Measurements from ENCODE around the gene UBA5. TPM values are rescaled to one million over a fixed set of nuclear protein-coding genes. Genes with fewer than 3 reads are reported as not detected.

The UBA5 gene
- total and polyA plus RNA-seq, 2 of the 13 experiments (the other 11 are each of a cell fraction or from before 2014, with no cell fraction given) = 30.2 to 46.8 TPM

DNA sequence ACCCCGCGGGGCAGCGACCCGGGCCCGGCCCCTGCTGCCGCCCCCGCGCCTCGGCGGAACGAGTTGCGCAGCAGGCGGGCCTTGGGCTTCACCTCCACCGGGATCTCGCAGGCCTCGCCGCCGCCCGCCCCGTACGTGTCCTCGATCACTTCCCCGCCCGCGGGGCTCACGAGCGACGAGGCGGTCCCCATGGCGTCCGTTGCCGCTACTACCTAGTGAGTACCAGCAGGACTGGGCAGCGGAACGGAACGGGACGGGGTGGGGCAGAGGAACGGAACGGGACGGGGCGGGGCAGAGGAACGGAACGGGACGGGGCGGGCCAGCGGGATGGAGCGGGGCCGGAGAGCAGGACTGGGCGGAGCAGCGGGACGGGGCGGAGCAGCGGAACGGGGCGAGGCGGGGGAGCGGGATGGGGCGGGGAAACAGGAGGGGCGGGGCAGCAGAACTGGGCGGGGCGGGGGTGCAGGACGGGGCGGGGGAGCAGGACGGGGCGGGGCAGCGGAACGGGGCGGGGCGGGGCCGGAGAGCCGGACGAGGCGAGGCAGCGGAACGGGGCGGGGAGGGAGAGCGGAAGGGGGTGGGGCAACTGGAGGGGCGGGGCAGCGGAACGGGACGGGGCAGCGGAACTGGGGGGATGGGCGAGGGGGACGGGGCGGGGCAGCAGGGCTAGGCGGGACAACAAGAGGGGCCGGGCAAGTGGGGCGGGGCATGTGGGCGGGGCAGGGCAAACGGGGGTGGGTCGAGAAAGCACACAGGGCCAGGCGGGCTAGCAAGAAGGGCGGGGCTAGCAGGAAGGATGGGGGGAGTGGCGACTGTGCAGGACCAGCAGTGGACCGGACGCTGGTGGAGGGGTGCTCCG, 62.3 kb downstream of the UBA5 start, which contains the start of gene NPHP3 (continued):
- no peak for TF ChIP-seq SNAI1 (CRISPR knock-in tag; IDR thresholded peaks at IDR 0.05; ENCODE audit: borderline replicate concordance)
- TF ChIP-seq, protein P1, sequence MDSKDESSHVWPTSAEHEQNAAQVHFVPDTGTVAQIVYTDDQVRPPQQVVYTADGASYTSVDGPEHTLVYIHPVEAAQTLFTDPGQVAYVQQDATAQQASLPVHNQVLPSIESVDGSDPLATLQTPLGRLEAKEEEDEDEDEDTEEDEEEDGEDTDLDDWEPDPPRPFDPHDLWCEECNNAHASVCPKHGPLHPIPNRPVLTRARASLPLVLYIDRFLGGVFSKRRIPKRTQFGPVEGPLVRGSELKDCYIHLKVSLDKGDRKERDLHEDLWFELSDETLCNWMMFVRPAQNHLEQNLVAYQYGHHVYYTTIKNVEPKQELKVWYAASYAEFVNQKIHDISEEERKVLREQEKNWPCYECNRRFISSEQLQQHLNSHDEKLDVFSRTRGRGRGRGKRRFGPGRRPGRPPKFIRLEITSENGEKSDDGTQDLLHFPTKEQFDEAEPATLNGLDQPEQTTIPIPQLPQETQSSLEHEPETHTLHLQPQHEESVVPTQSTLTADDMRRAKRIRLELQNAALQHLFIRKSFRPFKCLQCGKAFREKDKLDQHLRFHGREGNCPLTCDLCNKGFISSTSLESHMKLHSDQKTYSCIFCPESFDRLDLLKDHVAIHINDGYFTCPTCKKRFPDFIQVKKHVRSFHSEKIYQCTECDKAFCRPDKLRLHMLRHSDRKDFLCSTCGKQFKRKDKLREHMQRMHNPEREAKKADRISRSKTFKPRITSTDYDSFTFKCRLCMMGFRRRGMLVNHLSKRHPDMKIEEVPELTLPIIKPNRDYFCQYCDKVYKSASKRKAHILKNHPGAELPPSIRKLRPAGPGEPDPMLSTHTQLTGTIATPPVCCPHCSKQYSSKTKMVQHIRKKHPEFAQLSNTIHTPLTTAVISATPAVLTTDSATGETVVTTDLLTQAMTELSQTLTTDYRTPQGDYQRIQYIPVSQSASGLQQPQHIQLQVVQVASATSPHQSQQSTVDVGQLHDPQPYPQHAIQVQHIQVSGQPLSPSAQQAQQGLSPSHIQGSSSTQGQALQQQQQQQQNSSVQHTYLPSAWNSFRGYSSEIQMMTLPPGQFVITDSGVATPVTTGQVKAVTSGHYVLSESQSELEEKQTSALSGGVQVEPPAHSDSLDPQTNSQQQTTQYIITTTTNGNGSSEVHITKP (CRISPR knock-in tag; IDR thresholded peaks at IDR 0.05; ENCODE audit: low read depth) = no peak
- no peak for TF ChIP-seq ZSCAN20 (CRISPR knock-in tag; IDR thresholded peaks at IDR 0.05; ENCODE audit: borderline replicate concordance)
- TF ChIP-seq, protein P2, sequence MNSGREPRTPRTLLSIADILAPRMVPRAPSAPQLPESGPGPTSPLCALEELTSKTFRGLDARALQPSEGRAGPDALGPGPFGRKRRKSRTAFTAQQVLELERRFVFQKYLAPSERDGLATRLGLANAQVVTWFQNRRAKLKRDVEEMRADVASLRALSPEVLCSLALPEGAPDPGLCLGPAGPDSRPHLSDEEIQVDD (CRISPR knock-in tag; IDR thresholded peaks at IDR 0.05; ENCODE audit: borderline replicate concordance) = no peak
- TF ChIP-seq SYNCRIP (IDR thresholded peaks at IDR 0.05; ENCODE audit: insufficient read depth, low read depth, low read length) = no peak
- TF ChIP-seq, protein P3, sequence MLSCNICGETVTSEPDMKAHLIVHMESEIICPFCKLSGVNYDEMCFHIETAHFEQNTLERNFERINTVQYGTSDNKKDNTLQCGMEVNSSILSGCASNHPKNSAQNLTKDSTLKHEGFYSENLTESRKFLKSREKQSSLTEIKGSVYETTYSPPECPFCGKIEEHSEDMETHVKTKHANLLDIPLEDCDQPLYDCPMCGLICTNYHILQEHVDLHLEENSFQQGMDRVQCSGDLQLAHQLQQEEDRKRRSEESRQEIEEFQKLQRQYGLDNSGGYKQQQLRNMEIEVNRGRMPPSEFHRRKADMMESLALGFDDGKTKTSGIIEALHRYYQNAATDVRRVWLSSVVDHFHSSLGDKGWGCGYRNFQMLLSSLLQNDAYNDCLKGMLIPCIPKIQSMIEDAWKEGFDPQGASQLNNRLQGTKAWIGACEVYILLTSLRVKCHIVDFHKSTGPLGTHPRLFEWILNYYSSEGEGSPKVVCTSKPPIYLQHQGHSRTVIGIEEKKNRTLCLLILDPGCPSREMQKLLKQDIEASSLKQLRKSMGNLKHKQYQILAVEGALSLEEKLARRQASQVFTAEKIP (CRISPR knock-in tag; IDR thresholded peaks at IDR 0.05; ENCODE audit: borderline replicate concordance) = no peak
- TF ChIP-seq, protein P4, sequence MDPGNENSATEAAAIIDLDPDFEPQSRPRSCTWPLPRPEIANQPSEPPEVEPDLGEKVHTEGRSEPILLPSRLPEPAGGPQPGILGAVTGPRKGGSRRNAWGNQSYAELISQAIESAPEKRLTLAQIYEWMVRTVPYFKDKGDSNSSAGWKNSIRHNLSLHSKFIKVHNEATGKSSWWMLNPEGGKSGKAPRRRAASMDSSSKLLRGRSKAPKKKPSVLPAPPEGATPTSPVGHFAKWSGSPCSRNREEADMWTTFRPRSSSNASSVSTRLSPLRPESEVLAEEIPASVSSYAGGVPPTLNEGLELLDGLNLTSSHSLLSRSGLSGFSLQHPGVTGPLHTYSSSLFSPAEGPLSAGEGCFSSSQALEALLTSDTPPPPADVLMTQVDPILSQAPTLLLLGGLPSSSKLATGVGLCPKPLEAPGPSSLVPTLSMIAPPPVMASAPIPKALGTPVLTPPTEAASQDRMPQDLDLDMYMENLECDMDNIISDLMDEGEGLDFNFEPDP (CRISPR knock-in tag; conservative IDR thresholded peaks at IDR 0.05) = no peak
- peak; percentile 29; the same call in 1 of the 2 replicates for TF ChIP-seq HES4 (CRISPR knock-in tag; IDR thresholded peaks at IDR 0.05; ENCODE audit: borderline replicate concordance)
- TF ChIP-seq ZNF292 (CRISPR knock-in tag; IDR thresholded peaks at IDR 0.05; ENCODE audit: borderline replicate concordance, low read depth) = no peak
- TF ChIP-seq ZNF232 (CRISPR knock-in tag; IDR thresholded peaks at IDR 0.05; ENCODE audit: borderline replicate concordance) = no peak
- no peak for TF ChIP-seq ATAD3A (CRISPR knock-in tag; IDR thresholded peaks at IDR 0.05)
- TF ChIP-seq, protein P5, sequence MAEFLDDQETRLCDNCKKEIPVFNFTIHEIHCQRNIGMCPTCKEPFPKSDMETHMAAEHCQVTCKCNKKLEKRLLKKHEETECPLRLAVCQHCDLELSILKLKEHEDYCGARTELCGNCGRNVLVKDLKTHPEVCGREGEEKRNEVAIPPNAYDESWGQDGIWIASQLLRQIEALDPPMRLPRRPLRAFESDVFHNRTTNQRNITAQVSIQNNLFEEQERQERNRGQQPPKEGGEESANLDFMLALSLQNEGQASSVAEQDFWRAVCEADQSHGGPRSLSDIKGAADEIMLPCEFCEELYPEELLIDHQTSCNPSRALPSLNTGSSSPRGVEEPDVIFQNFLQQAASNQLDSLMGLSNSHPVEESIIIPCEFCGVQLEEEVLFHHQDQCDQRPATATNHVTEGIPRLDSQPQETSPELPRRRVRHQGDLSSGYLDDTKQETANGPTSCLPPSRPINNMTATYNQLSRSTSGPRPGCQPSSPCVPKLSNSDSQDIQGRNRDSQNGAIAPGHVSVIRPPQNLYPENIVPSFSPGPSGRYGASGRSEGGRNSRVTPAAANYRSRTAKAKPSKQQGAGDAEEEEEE (CRISPR knock-in tag; IDR thresholded peaks at IDR 0.05; ENCODE audit: borderline replicate concordance) = no peak
- no peak; the same call in 1 of the 2 replicates for TF ChIP-seq REPIN1 (CRISPR knock-in tag; IDR thresholded peaks at IDR 0.05; ENCODE audit: borderline replicate concordance, low read depth)
- TF ChIP-seq HNRNPUL1 (IDR thresholded peaks at IDR 0.05; ENCODE audit: low read depth, low read length) = no peak
- peak; percentile 69; the same call in 1 of the 2 replicates for TF ChIP-seq KLF12 (CRISPR knock-in tag; IDR thresholded peaks at IDR 0.05; ENCODE audit: borderline replicate concordance)
- 0 out of 2 replicates have a peak, but pooled peaks have one; percentile 41 for TF ChIP-seq THAP11 (CRISPR knock-in tag; IDR thresholded peaks at IDR 0.05)
- TF ChIP-seq TCF12 (IDR thresholded peaks at IDR 0.05) = no peak
- TF ChIP-seq TCF12 (CRISPR knock-in tag; IDR thresholded peaks at IDR 0.05) = no peak

Data from HepG2 (cell line).